GM19240 (cell line): ENCODE measurements around the gene LCT.
A peak's percentile ranks its signal among the peaks of the same experiment; 100 is the strongest.
"Not testable (repeated sequence)": the region's sequence is repeated elsewhere in the genome, so short reads cannot be mapped to it uniquely, and the experiment has no call there.

Source experiments
- DNase-seq: peaks from one replicate; pipeline ENCODE4 v3.0.0; 2011; ENCODE audit warnings: low spot score; ENCODE audit not compliant: insufficient read length

LCT gene

GRCh38 chr2:135832891-135833290 is 4.1 kb downstream of the LCT start:
- no peak for DNase-seq

GRCh38 chr2:135831180-135831812 is 5.7 kb downstream of the LCT start:
- no peak for DNase-seq

GRCh38 chr2:135829378-135830135 is 7.4 kb downstream of the LCT start:
- DNase-seq: no peak

- DNase-seq: no peak
Measured at GRCh38 chr2:135826544-135826943, 10.4 kb downstream of the LCT start.

- DNase-seq: no peak
Measured at GRCh38 chr2:135825550-135826176, 11.3 kb downstream of the LCT start.

- DNase-seq: no peak
Measured at GRCh38 chr2:135825131-135825530, 11.9 kb downstream of the LCT start.

- DNase-seq: no peak
Measured at GRCh38 chr2:135822855-135823254, 14.1 kb downstream of the LCT start.

- DNase-seq: no peak
Measured at GRCh38 chr2:135821190-135821589, 15.8 kb downstream of the LCT start.

- DNase-seq: peak; percentile 23
Measured at GRCh38 chr2:135820003-135820618, 16.9 kb downstream of the LCT start.

- DNase-seq: no peak
Measured at GRCh38 chr2:135818937-135819610, 17.9 kb downstream of the LCT start.

- no peak for DNase-seq
Measured at GRCh38 chr2:135817951-135818350, 19.0 kb downstream of the LCT start.

GRCh38 chr2:135817466-135817865 is 19.5 kb downstream of the LCT start:
- DNase-seq: no peak

- no peak for DNase-seq
Measured at GRCh38 chr2:135815269-135815668, 21.7 kb downstream of the LCT start.

GRCh38 chr2:135812907-135813511 is 24.0 kb downstream of the LCT start:
- no peak for DNase-seq

GRCh38 chr2:135807874-135808273 is 29.1 kb downstream of the LCT start:
- not testable (repeated sequence) for DNase-seq

GRCh38 chr2:135803278-135803677 is 33.7 kb downstream of the LCT start:
- DNase-seq: no peak

GRCh38 chr2:135802350-135802749 is 34.6 kb downstream of the LCT start:
- no peak for DNase-seq

- DNase-seq: no peak
Measured at GRCh38 chr2:135800513-135801460, 36.2 kb downstream of the LCT start.

GRCh38 chr2:135799738-135800137 is 37.2 kb downstream of the LCT start:
- no peak for DNase-seq

GRCh38 chr2:135798762-135799161 is 38.2 kb downstream of the LCT start:
- DNase-seq: no peak
